B cell (primary cell): ENCODE results near the gene TYW1.
"Not testable (repeated sequence)": the region's sequence is repeated elsewhere in the genome, so short reads cannot be mapped to it uniquely, and the experiment has no call there.

Experiments
- EZH2 ChIP-seq: IDR thresholded peaks from 2 replicates; pipeline ENCODE4 v1.6.1; 2012; ENCODE audit warnings: borderline replicate concordance, low read depth, mild to moderate bottlenecking, moderate library complexity, low read length; ENCODE audit not compliant: insufficient read depth, poor library complexity, severe bottlenecking
- TF ChIP-seq, protein P1 (sequence below): fragments of 200-600 bp; IDR thresholded peaks from one replicate; pipeline ENCODE4 v1.8.0; 2022; ENCODE audit warnings: antibody characterized with exemption, mild to moderate bottlenecking

DNA sequence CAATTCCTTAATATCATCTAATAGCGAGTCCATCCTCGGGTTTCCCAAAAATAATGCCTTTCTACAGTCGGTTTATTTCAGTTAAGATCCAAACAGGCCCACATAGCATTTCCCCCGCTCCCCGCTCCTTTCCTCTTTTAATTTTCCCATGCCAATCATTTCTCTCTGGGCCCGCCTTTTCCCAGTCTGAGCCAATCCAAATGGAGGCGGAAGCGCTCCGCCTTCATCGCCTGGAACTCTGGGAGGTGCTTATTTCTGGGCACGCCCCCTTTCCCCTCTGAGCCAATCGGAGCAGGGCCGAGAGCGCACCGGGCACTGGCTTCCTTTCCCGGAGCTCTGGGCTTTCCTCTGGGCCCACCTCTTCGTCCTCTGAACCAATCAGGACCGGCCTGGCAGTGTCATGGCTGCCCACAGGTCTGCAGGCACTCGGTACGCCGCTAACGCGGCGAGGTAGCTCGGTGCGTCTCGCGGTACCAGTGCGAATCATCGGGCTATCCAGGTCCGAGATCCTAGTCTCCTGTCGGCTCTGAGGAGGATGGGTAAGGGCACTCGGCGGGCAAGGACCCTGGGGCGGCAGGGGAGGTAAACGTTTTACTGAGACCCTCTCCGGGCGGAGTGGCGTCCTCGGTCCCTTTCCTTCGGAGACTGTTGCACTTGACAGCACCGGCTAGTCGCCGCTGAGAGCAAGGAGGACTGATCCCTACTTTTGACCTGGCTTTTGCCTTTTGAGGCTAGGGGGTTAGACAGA, at the start of gene TYW1:
- TF ChIP-seq, protein P1, sequence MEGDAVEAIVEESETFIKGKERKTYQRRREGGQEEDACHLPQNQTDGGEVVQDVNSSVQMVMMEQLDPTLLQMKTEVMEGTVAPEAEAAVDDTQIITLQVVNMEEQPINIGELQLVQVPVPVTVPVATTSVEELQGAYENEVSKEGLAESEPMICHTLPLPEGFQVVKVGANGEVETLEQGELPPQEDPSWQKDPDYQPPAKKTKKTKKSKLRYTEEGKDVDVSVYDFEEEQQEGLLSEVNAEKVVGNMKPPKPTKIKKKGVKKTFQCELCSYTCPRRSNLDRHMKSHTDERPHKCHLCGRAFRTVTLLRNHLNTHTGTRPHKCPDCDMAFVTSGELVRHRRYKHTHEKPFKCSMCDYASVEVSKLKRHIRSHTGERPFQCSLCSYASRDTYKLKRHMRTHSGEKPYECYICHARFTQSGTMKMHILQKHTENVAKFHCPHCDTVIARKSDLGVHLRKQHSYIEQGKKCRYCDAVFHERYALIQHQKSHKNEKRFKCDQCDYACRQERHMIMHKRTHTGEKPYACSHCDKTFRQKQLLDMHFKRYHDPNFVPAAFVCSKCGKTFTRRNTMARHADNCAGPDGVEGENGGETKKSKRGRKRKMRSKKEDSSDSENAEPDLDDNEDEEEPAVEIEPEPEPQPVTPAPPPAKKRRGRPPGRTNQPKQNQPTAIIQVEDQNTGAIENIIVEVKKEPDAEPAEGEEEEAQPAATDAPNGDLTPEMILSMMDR, result not testable (repeated sequence)
- TF ChIP-seq EZH2, result not testable (repeated sequence)
